Neural progenitor cell (in vitro differentiated cells): ENCODE results near the gene FKBP1B.

Experiments used
- EZH2phosphoT487 ChIP-seq: fragments of 200-600 bp; sonication (generic); IDR thresholded peaks from 2 replicates; pipeline ENCODE4 v1.6.1; 2017; ENCODE audit warnings: antibody characterized with exemption
- TF ChIP-seq, protein P1 (sequence below): fragments of 200-600 bp; sonication (generic); IDR thresholded peaks from 2 replicates; pipeline ENCODE4 v1.5.1; 2017; ENCODE audit warnings: antibody characterized with exemption, mild to moderate bottlenecking

DNA sequence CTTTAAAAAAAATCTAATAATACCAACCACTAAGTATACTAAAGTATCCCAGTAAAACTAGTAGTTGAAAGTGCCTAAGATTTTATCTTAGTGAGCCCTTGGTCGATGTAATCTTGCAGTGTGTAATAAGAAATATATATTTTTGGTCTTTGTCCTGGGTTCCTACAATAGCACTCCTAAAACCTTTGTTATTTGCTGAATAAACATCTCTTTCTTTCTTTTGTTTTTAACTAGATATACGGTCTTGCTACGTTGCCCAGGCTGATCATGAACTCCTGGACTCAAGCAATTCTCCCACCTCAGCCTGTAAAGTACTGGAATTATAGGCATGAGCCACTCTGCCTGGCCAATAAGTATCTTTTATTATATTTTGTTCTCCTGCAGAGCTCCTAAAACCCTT, 37.5 kb downstream of the FKBP1B start:
- TF ChIP-seq, protein P1, sequence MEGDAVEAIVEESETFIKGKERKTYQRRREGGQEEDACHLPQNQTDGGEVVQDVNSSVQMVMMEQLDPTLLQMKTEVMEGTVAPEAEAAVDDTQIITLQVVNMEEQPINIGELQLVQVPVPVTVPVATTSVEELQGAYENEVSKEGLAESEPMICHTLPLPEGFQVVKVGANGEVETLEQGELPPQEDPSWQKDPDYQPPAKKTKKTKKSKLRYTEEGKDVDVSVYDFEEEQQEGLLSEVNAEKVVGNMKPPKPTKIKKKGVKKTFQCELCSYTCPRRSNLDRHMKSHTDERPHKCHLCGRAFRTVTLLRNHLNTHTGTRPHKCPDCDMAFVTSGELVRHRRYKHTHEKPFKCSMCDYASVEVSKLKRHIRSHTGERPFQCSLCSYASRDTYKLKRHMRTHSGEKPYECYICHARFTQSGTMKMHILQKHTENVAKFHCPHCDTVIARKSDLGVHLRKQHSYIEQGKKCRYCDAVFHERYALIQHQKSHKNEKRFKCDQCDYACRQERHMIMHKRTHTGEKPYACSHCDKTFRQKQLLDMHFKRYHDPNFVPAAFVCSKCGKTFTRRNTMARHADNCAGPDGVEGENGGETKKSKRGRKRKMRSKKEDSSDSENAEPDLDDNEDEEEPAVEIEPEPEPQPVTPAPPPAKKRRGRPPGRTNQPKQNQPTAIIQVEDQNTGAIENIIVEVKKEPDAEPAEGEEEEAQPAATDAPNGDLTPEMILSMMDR = no peak
- no peak for TF ChIP-seq EZH2phosphoT487
